Esophagus (tissue), 2 donors: Measurements from ENCODE around the gene SCN9A. TPM values are rescaled to one million over a fixed set of nuclear protein-coding genes. Genes with fewer than 3 reads are reported as not detected.

ENCODE experiments used
- H3K27ac ChIP-seq, 2 donors: one replicate each; pipeline ENCODE4 v1.5.1; 2013; ENCODE audit warnings: low read depth in 2 of 2, mild to moderate bottlenecking in 2 of 2, inconsistent platforms in 1 of 2, low read length in 1 of 2, moderate library complexity in 1 of 2
- H3K27me3 ChIP-seq, 2 donors: one replicate each; pipeline ENCODE4 v1.6.1; 2013; ENCODE audit warnings: low read length in 2 of 2, control low read depth in 1 of 2, mild to moderate bottlenecking in 1 of 2; ENCODE audit not compliant: insufficient read depth in 2 of 2, control insufficient read depth in 1 of 2
- H3K36me3 ChIP-seq, 2 donors: one replicate each; pipeline ENCODE4 v1.6.1; 2013; ENCODE audit warnings: low read length in 1 of 2; ENCODE audit not compliant: control insufficient read depth in 2 of 2, insufficient read depth in 2 of 2
- H3K4me1 ChIP-seq, 2 donors: one replicate each; pipeline ENCODE4 v1.6.1; 2013; ENCODE audit warnings: low read length in 1 of 2; ENCODE audit not compliant: control insufficient read depth in 2 of 2, insufficient read depth in 2 of 2
- H3K4me3 ChIP-seq, 2 donors: one replicate each; pipeline ENCODE4 v1.5.1; 2013; ENCODE audit warnings: low read length in 2 of 2, mild to moderate bottlenecking in 2 of 2, low read depth in 1 of 2, moderate library complexity in 1 of 2
- H3K9me3 ChIP-seq, 2 donors: one replicate each; pipeline ENCODE4 v1.6.1; 2013; ENCODE audit warnings: mild to moderate bottlenecking in 2 of 2, low read depth in 1 of 2, low read length in 1 of 2, moderate library complexity in 1 of 2; ENCODE audit not compliant: control insufficient read depth in 2 of 2, insufficient read depth in 1 of 2
- WGBS, 2 donors: extraction: QIAGEN DNeasy Blood & Tissue Kit; methylation state at CpG; one replicate each; pipeline ENCODE4 v1.1.7; 2013; 5-methylcytosine and 5-hydroxymethylcytosine counted together
- polyA plus RNA-seq, 2 donors: library from polyadenylated mRNA; stranded (reverse); fragments of 200-250 nt; gene quantifications; one replicate each; pipeline ENCODE4 v1.2.3, GENCODE V29; 2013
- donor health status: healthy with polysubstance abuse.
- donor health status: Bipolar disorder and iron deficiency.

Gene SCN9A
- polyA plus RNA-seq, 2 donors, result 0.10 to 0.12 TPM

- Histone ChIP-seq H3K4me1 (no peaks in the 10 kb centered on the region), H3K4me3 (no peak overlapping the region), H3K27me3 (peaks cover 0 to 3% of the 10 kb centered on the region in 2 donors), H3K36me3 (no peaks in the 10 kb centered on the region), H3K9me3 (no peaks in the 10 kb centered on the region), H3K27ac (no peak overlapping the region)
- WGBS, 2 donors, result 26 to 39% methylated on average over 3 of the region's 3 CpGs
Measured at GRCh38 chr2:166179201-166179600, 196.5 kb downstream of the SCN9A start.

DNA sequence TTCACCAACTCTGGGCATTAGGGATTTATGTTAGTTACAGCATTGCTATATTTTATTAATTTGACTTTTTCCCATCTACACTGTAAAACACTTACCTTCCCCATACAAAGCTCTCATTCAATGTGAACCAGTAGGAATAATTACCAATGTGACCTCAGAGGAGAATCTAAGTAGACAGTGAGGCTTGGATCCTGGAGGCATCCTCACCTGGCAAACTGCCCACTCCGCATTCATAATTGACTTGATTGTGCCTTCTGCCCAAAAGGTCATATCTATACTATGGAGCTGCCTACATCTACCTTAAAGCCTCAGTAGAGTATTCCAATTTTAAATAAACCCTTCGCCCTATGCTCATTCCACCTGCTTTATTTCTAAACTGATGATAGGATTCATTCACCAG, 202.5 kb downstream of the SCN9A start:
- H3K36me3 ChIP-seq, result no peaks in the 10 kb centered on the region
- H3K4me3 ChIP-seq, result no peak overlapping the region
- H3K9me3 ChIP-seq, result no peaks in the 10 kb centered on the region
- H3K4me1 ChIP-seq, result no peaks in the 10 kb centered on the region
- H3K27ac ChIP-seq, result no peak overlapping the region
- 77 to 92% methylated on average over 2 of the region's 2 CpGs for WGBS, 2 donors
- no peaks in the 10 kb centered on the region for H3K27me3 ChIP-seq

DNA sequence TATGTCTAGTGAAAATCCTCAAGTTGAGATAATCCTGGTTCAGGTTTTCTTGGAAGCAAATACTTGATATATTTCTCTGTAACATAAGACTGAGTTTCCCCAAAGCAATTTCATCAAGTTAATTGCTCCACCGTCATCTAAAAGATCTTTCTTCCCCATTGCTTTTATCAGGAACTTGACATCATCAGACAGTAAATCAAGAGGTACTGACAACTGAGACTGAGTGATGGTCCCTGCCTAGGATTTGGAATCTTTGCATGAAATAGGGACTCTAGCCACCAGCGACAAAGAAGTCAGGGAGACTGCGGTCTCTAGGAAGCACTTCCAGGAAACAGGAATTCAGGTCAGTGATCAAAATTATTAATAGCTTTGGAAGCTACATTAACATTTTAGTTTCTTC, 204.5 kb downstream of the SCN9A start:
- no peaks in the 10 kb centered on the region for H3K9me3 ChIP-seq
- H3K36me3 ChIP-seq, result no peaks in the 10 kb centered on the region
- WGBS, 2 donors, result 66 to 67% methylated on average over 3 of the region's 3 CpGs
- H3K4me3 ChIP-seq, result no peak overlapping the region
- H3K27me3 ChIP-seq, result no peaks in the 10 kb centered on the region
- H3K27ac ChIP-seq, result no peak overlapping the region
- no peaks in the 10 kb centered on the region for H3K4me1 ChIP-seq

- no peaks in the 10 kb centered on the region for H3K36me3 ChIP-seq
- H3K27ac ChIP-seq, result no peak overlapping the region
- 80 to 88% methylated on average over 2 of the region's 2 CpGs for WGBS, 2 donors
- H3K9me3 ChIP-seq, result no peaks in the 10 kb centered on the region
- H3K27me3 ChIP-seq, result no peaks in the 10 kb centered on the region
- H3K4me3 ChIP-seq, result no peak overlapping the region
- H3K4me1 ChIP-seq, result no peaks in the 10 kb centered on the region
Measured at GRCh38 chr2:166170356-166170755, 205.4 kb downstream of the SCN9A start.

GRCh38 chr2:166167449-166167848, 208.3 kb downstream of the SCN9A start:
- Histone ChIP-seq H3K4me1 (no peaks in the 10 kb centered on the region), H3K9me3 (no peaks in the 10 kb centered on the region), H3K27ac (no peak overlapping the region), H3K36me3 (no peaks in the 10 kb centered on the region), H3K27me3 (no peaks in the 10 kb centered on the region), H3K4me3 (no peak overlapping the region)
- 16 to 40% methylated on average over 2 of the region's 2 CpGs for WGBS, 2 donors

GRCh38 chr2:166163775-166164174, 212.0 kb downstream of the SCN9A start:
- no peak overlapping the region for H3K27ac ChIP-seq
- 32 to 48% methylated on average over 2 of the region's 2 CpGs for WGBS, 2 donors
- no peaks in the 10 kb centered on the region for H3K9me3 ChIP-seq
- no peaks in the 10 kb centered on the region for H3K4me1 ChIP-seq
- H3K27me3 ChIP-seq, result no peaks in the 10 kb centered on the region
- no peaks in the 10 kb centered on the region for H3K36me3 ChIP-seq
- no peak overlapping the region for H3K4me3 ChIP-seq

DNA sequence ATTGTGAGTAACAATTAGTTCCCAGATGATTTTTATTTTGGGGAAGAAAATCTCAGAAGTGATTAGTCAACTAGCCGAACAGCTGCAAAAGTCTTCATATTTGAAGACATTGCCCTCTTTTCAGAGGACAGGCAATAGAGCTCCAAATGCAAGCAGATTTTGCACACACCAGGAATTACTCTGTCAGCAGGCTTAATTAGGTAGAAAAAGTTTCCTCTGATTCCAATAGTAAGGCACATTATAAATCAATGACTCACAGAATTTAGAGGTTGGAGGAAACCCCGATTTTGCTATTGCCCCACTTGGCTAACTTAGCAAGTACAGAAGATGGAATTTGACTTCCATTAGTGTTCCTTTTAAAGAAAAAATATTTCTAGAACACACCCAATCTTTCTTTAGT, 217.2 kb downstream of the SCN9A start:
- no peaks in the 10 kb centered on the region for H3K27me3 ChIP-seq
- no peaks in the 10 kb centered on the region for H3K4me1 ChIP-seq
- no peaks in the 10 kb centered on the region for H3K9me3 ChIP-seq
- no peaks in the 10 kb centered on the region for H3K36me3 ChIP-seq
- no peak overlapping the region for H3K4me3 ChIP-seq
- H3K27ac ChIP-seq, result no peak overlapping the region
- WGBS, 2 donors, result 71 to 83% methylated on average over 2 of the region's 2 CpGs

DNA sequence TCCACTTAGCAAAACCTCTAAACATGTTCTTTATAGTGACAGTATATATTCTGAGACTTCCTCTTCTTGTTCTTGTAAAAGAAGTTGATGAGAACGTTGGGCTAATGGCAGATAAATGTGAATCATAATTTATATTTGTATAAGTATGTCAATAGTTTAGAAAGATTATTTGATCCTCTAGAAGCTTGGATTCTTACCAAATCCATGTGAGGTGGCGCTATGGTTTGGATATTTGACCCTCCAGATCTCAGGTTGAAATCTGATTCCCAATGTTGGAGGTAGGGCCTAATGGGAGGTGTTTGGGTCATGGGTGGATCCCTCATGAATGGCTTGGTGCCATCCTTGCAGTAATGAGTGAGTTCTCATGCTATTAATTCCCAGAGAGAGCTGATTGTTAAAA, 218.2 kb downstream of the SCN9A start:
- Histone ChIP-seq H3K27ac (no peak overlapping the region), H3K4me3 (no peak overlapping the region), H3K4me1 (no peaks in the 10 kb centered on the region), H3K27me3 (no peaks in the 10 kb centered on the region), H3K36me3 (no peaks in the 10 kb centered on the region), H3K9me3 (no peaks in the 10 kb centered on the region)
- WGBS, 2 donors, result 38 to 45% methylated on average over 2 of the region's 2 CpGs

- Histone ChIP-seq H3K9me3 (no peaks in the 10 kb centered on the region), H3K27me3 (no peaks in the 10 kb centered on the region), H3K27ac (no peak overlapping the region), H3K4me3 (no peak overlapping the region), H3K36me3 (no peaks in the 10 kb centered on the region), H3K4me1 (no peaks in the 10 kb centered on the region)
- 82 to 86% methylated on average over 3 of the region's 3 CpGs for WGBS, 2 donors
Measured at GRCh38 chr2:166156985-166157490, 218.7 kb downstream of the SCN9A start.

- no peaks in the 10 kb centered on the region for H3K9me3 ChIP-seq
- no peaks in the 10 kb centered on the region for H3K27me3 ChIP-seq
- no peak overlapping the region for H3K4me3 ChIP-seq
- H3K4me1 ChIP-seq, result no peaks in the 10 kb centered on the region
- H3K36me3 ChIP-seq, result no peaks in the 10 kb centered on the region
- 68 to 70% methylated on average over 2 of the region's 2 CpGs for WGBS, 2 donors
- no peak overlapping the region for H3K27ac ChIP-seq
Measured at GRCh38 chr2:166155589-166155988, 220.2 kb downstream of the SCN9A start.
